HepG2 (cell line): ENCODE results near the gene LIPC.

Experiments used
- PHF21A ChIP-seq: sonication (generic); formaldehyde crosslinking; IDR thresholded peaks from 2 replicates; pipeline ENCODE4 v1.5.0; 2020; ENCODE audit warnings: mild to moderate bottlenecking, missing genetic modification reagents
- ZNF607 ChIP-seq: sonication (generic); formaldehyde crosslinking; IDR thresholded peaks from 2 replicates; pipeline ENCODE4 v1.5.1; 2020; ENCODE audit warnings: missing genetic modification reagents, mild to moderate bottlenecking, borderline replicate concordance
- TF ChIP-seq, protein P1 (sequence below): sonication (generic); formaldehyde crosslinking; IDR thresholded peaks from 2 replicates; pipeline ENCODE4 v1.5.0; 2020; ENCODE audit warnings: mild to moderate bottlenecking, missing genetic modification reagents, moderate library complexity

DNA sequence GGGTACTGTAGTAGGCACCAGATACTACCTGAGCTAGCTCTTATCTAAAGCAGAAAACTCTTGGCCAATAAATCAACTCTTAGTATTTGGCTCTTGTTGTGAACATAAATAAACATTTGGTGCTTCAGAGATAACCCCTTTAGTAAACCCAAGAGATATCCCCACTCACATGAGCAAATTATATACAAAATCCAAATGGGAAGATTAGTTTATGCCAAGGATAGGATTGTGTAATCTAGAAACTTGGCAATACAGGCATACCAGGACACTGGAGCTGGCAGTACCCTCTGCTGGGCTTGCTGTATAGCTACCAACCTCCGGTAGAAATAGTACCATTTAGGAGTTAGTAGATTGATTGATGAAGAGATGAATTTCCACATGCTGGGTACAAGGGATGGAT, 127.0 kb downstream of the LIPC start:
- TF ChIP-seq ZNF607 = no peak
- TF ChIP-seq, protein P1, sequence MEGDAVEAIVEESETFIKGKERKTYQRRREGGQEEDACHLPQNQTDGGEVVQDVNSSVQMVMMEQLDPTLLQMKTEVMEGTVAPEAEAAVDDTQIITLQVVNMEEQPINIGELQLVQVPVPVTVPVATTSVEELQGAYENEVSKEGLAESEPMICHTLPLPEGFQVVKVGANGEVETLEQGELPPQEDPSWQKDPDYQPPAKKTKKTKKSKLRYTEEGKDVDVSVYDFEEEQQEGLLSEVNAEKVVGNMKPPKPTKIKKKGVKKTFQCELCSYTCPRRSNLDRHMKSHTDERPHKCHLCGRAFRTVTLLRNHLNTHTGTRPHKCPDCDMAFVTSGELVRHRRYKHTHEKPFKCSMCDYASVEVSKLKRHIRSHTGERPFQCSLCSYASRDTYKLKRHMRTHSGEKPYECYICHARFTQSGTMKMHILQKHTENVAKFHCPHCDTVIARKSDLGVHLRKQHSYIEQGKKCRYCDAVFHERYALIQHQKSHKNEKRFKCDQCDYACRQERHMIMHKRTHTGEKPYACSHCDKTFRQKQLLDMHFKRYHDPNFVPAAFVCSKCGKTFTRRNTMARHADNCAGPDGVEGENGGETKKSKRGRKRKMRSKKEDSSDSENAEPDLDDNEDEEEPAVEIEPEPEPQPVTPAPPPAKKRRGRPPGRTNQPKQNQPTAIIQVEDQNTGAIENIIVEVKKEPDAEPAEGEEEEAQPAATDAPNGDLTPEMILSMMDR (CRISPR knock-in tag) = no peak
- TF ChIP-seq PHF21A (CRISPR knock-in tag) = no peak
